Esophagus muscularis mucosa (tissue), 4 donors: ENCODE data around the gene AHI1. TPM values are rescaled to one million over a fixed set of nuclear protein-coding genes. Genes with fewer than 3 reads are reported as not detected.
A peak's percentile ranks its signal among the peaks of the same experiment; 100 is the strongest.

Experiments
- DNase-seq: peaks from one replicate; pipeline ENCODE4 v3.0.0-alpha.2; 2017; ENCODE audit errors: extremely low spot score
- H3K27ac ChIP-seq, 4 donors: fragments of 200-600 bp; sonication (generic); replicated peaks in 1 of 4; 1 replicate in 3 of 4; 2 replicates in 1 of 4; pipeline ENCODE4 v1.5.1; 2016 to 2019; ENCODE audit warnings: mild to moderate bottlenecking in 1 of 4
- H3K27me3 ChIP-seq, 4 donors: fragments of 200-600 bp; sonication (generic); one replicate each; pipeline versions ENCODE4 v1.5.1 to v1.6.0; 2016 to 2019
- H3K36me3 ChIP-seq, 4 donors: fragments of 200-600 bp; sonication (generic); one replicate each; pipeline ENCODE4 v1.5.1; 2016 to 2019
- H3K4me1 ChIP-seq, 4 donors: fragments of 200-600 bp; sonication (generic); one replicate each; pipeline ENCODE4 v1.5.1; 2016 to 2019
- H3K4me3 ChIP-seq, 4 donors: fragments of 200-600 bp; sonication (generic); 1 replicate in 2 of 4; 2 replicates in 2 of 4; pipeline ENCODE4 v1.5.1; 2016 to 2019; ENCODE audit warnings: mild to moderate bottlenecking in 4 of 4, moderate library complexity in 1 of 4
- H3K9me3 ChIP-seq, 4 donors: fragments of 200-600 bp; sonication (generic); 1 replicate in 3 of 4; 2 replicates in 1 of 4; pipeline ENCODE4 v1.5.1; 2016 to 2019
- EP300 ChIP-seq: sonication (generic); formaldehyde crosslinking; IDR thresholded peaks from one replicate; pipeline ENCODE4 v1.6.1; 2017; ENCODE audit warnings: antibody characterized with exemption
- POLR2A ChIP-seq: fragments of 450-650 bp; IDR thresholded peaks from one replicate; pipeline ENCODE4 v1.6.1; 2017; ENCODE audit warnings: antibody characterized with exemption, moderate library complexity, mild to moderate bottlenecking, low read depth
- POLR2AphosphoS5 ChIP-seq, 2 donors: sonication (generic); formaldehyde crosslinking; IDR thresholded peaks; one replicate each; pipeline ENCODE4 v1.6.1; 2017; ENCODE audit warnings: antibody characterized with exemption in 2 of 2
- WGBS: methylation state at CpG from one replicate; pipeline ENCODE4 v1.1.5; 2018; 5-methylcytosine and 5-hydroxymethylcytosine counted together
- intact Hi-C: fragments of 100-400 bp; cut with DNase I; formaldehyde crosslinking; loops from one replicate; pipeline ENCODE4 v1.15.1; 2023
- total RNA-seq, 4 donors: library from RNA; depleted of rRNA; stranded (reverse); fragments of >200 nt; gene quantifications; one replicate each; pipeline versions ENCODE4 v1.1.0 to v1.2.1, GENCODE V29; 2016
- TF ChIP-seq, protein P1 (sequence below), 3 experiments: fragments of 200-600 bp in 2 of 3; fragments of 450-650 bp in 1 of 3; sonication (generic) in 2 of 3; IDR thresholded peaks; one replicate each; pipeline ENCODE4 v1.5.1; 2017 to 2019; ENCODE audit warnings: antibody characterized with exemption in 3 of 3, mild to moderate bottlenecking in 2 of 3, moderate library complexity in 1 of 3

Gene AHI1
- total RNA-seq, 4 donors from 2014 or later = 11.4 to 28.7 (median 16.2) TPM

DNA sequence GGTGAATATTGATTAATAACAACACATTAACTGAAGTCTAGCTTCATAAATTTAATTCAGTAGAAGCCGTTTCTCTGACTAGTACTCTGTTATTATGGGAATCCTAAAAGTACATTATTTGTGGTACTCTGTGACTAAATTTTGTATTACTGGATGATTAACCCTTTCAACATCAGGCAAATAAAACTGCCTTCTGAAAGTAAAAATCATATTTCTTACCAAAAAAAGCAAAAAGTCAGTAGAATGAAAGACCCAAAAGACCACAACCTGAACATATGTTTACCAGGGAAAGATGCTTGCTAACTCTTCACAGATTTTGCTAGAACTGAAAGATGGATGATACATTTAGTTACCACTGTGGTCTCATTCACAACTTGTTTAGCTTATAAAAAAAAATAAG, 73.2 kb downstream of the AHI1 start:
- DNase-seq = no peak
- H3K4me1 ChIP-seq = no peaks in the 10 kb centered on the region
- H3K27me3 ChIP-seq = no peaks in the 10 kb centered on the region
- WGBS = 89% methylated on average over 1 of the region's 1 CpG
- H3K9me3 ChIP-seq = no peaks in the 10 kb centered on the region
- intact Hi-C loops = no loop called here
- no peak overlapping the region for H3K27ac ChIP-seq
- TF ChIP-seq EP300 (no peak), POLR2A (no peak), POLR2AphosphoS5 (IDR thresholded peaks at IDR 0.05) (no peak)
- TF ChIP-seq, protein P1, sequence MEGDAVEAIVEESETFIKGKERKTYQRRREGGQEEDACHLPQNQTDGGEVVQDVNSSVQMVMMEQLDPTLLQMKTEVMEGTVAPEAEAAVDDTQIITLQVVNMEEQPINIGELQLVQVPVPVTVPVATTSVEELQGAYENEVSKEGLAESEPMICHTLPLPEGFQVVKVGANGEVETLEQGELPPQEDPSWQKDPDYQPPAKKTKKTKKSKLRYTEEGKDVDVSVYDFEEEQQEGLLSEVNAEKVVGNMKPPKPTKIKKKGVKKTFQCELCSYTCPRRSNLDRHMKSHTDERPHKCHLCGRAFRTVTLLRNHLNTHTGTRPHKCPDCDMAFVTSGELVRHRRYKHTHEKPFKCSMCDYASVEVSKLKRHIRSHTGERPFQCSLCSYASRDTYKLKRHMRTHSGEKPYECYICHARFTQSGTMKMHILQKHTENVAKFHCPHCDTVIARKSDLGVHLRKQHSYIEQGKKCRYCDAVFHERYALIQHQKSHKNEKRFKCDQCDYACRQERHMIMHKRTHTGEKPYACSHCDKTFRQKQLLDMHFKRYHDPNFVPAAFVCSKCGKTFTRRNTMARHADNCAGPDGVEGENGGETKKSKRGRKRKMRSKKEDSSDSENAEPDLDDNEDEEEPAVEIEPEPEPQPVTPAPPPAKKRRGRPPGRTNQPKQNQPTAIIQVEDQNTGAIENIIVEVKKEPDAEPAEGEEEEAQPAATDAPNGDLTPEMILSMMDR (IDR thresholded peaks at IDR 0.05) = no peak
- no peak overlapping the region for H3K4me3 ChIP-seq
- H3K36me3 ChIP-seq = peaks cover 4 to 31% (median 6%) of the 10 kb centered on the region in 4 donors

DNA sequence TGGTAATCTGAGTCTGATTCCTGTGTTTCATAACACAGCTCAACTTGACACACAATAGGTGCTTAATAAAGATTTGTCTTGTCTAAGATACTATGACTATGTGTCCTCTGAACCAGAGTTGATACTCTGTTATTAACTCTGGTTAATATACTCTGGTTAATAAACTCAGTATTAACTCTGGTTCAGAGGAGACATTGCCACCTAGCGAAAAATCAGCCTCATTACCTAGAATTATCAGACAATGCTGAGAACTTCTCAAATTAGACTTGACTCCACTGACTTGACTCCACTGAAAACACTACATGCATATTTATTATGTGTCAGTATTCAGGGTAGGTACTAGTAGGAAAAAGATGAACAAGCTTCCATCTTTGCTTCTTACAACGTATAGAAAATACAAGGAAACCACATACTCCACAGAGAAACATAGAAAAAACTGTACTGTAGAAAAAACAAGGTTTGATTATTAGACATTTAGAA, 73.9 kb downstream of the AHI1 start:
- no peaks in the 10 kb centered on the region for H3K27me3 ChIP-seq
- intact Hi-C loops = no loop called here

DNA sequence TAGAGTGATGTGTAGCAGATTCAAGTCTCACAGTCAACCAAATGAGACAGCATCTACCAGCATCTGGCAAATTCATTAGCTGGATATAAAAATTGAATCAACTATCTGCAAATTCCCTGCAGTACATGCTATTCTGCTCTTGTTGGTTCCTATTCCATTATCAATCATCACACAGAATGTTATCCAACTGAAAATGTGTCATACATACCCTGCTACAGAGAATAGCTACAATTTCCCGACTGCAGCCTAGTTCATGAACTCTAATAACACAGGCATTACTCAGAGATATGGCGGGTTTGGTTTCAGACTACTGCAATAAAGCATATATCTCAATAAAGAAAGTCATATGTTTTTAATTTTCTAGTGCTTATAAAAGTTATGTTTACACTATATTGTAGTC, 78.4 kb downstream of the AHI1 start:
- 74% methylated on average over 2 of the region's 2 CpGs for WGBS
- Histone ChIP-seq H3K9me3 (no peaks in the 10 kb centered on the region), H3K36me3 (peaks cover 4 to 24% (median 6%) of the 10 kb centered on the region in 4 donors), H3K27me3 (no peaks in the 10 kb centered on the region), H3K4me1 (no peaks in the 10 kb centered on the region), H3K27ac (no peak overlapping the region), H3K4me3 (no peak overlapping the region)
- DNase-seq = no peak
- intact Hi-C loops = no loop called here
- TF ChIP-seq, protein P1 (IDR thresholded peaks at IDR 0.05) = no peak
- TF ChIP-seq EP300 (no peak), POLR2AphosphoS5 (IDR thresholded peaks at IDR 0.05) (no peak), POLR2A (no peak)

More for the DNA sequence above, 73.9 kb downstream of the AHI1 start:
- Histone ChIP-seq H3K27ac (no peak overlapping the region), H3K9me3 (no peaks in the 10 kb centered on the region), H3K4me3 (no peak overlapping the region), H3K36me3 (peaks cover 4 to 30% (median 6%) of the 10 kb centered on the region in 4 donors), H3K4me1 (no peaks in the 10 kb centered on the region)
- WGBS = 17% methylated on average over 2 of the region's 2 CpGs
- no peak for DNase-seq
- TF ChIP-seq, protein P1 (IDR thresholded peaks at IDR 0.05) = peak; percentile 42 to 61 (median 45)
- TF ChIP-seq EP300 = no peak

DNA sequence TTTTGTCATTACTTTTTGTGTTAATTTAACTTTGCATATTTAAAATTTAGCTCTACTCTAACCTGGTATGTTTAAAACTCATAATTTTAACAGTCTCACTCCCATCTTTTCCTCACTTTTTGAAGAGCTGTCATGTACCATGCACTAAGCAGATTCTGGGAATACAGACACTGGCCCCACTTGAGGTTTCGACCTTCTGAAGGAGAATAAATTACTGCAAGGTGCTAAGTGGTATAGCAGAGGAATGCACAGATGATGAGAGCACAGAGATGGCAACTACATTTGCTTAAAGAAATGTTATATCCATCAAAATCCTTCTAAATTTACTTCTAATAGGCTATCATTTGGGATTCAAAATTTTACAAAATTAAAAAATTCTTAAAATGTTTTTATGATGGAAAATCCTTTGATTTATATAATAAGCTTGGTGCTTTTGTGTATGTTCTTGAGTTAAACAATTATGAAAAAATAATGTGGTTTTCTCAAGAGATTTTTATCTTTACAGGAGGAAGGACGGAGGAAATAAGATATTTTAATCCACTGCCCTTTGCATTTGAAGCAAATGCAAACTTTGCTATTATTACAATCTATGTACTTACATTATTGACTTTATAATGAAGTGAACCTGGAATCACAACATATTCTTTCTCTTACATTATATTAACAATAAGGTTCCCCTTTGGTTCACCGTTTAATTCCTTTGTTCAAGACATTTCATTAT, 79.3 kb downstream of the AHI1 start:
- 93% methylated on average over 3 of the region's 3 CpGs for WGBS

More for the DNA sequence above, 79.3 kb downstream of the AHI1 start:
- H3K27ac ChIP-seq = no peak overlapping the region
- intact Hi-C loops = no loop called here
- no peaks in the 10 kb centered on the region for H3K9me3 ChIP-seq
- no peak for DNase-seq
- peaks cover 4 to 24% (median 6%) of the 10 kb centered on the region in 4 donors for H3K36me3 ChIP-seq
- H3K4me3 ChIP-seq = no peak overlapping the region
- no peaks in the 10 kb centered on the region for H3K27me3 ChIP-seq
- TF ChIP-seq EP300 = no peak
- TF ChIP-seq, protein P1 (IDR thresholded peaks at IDR 0.05) = no peak
- no peak for TF ChIP-seq POLR2A
- no peak for TF ChIP-seq POLR2AphosphoS5 (IDR thresholded peaks at IDR 0.05)
- no peaks in the 10 kb centered on the region for H3K4me1 ChIP-seq
